Activated CD8-positive, alpha-beta memory T cell treated with anti-CD3 and anti-CD28 coated beads for 36 hours (primary cell): ENCODE measurements around the gene CD22. TPM values are rescaled to one million over a fixed set of nuclear protein-coding genes. Genes with fewer than 3 reads are reported as not detected.
"Not testable (repeated sequence)": the region's sequence is repeated elsewhere in the genome, so short reads cannot be mapped to it uniquely, and the experiment has no call there.

Source experiments
- CTCF ChIA-PET: fragments of 350-600 bp; sonication (Branson Sonifier 250); formaldehyde crosslinking; loops from one replicate; lab custom pipeline; 2021; ENCODE audit warnings: antibody characterized with exemption; lab: Charles Lee
- POLR2A ChIA-PET: fragments of 350-600 bp; sonication (Branson Sonifier 250); formaldehyde crosslinking; loops from one replicate; lab custom pipeline; 2021; ENCODE audit warnings: antibody characterized with exemption; lab: Charles Lee
- total RNA-seq, 2 experiments: library from RNA; stranded (reverse); gene quantifications; one replicate each; pipeline ENCODE4 v1.2.3, GENCODE V29; 2021

CD22 gene
- under 1 TPM; 0.13 to 0.23 TPM for total RNA-seq

GRCh38 chr19:35328851-35329285, at the start of gene CD22:
Gene CD22 (plus strand): TSS chr19:35329187. CDS start chr19:35332041, 2,854 bp downstream.
- ChIA-PET CTCF (no interaction called here), POLR2A (no interaction called here)

- ChIA-PET CTCF (no interaction called here), POLR2A (no interaction called here)
Observed at GRCh38 chr19:35279374-35279773, 49.6 kb upstream of the CD22 start.

GRCh38 chr19:35279985-35280821, 48.8 kb upstream of the CD22 start:
- ChIA-PET CTCF (no interaction called here), POLR2A (no interaction called here)

GRCh38 chr19:35281303-35281702, 47.7 kb upstream of the CD22 start:
- POLR2A ChIA-PET, result no interaction called here
- CTCF ChIA-PET, result interaction anchor here (1.0 to 1.2 kb wide), 2 partner anchors 214 kb away, joined by 3 to 6 read pairs; no protein-coding TSS in a partner anchor

- CTCF ChIA-PET, result no interaction called here
- POLR2A ChIA-PET, result interaction anchor here (0.7 kb wide), 1 partner anchor 66 kb away, joined by 3 read pairs; no protein-coding TSS in a partner anchor
Observed at GRCh38 chr19:35284153-35285094, 44.6 kb upstream of the CD22 start.

- CTCF ChIA-PET, result no interaction called here
- POLR2A ChIA-PET, result no interaction called here
Observed at GRCh38 chr19:35285095-35285449, 43.9 kb upstream of the CD22 start.

GRCh38 chr19:35285465-35285864, 43.5 kb upstream of the CD22 start:
- POLR2A ChIA-PET, CTCF ChIA-PET: not testable (repeated sequence)

- POLR2A ChIA-PET, CTCF ChIA-PET: not testable (repeated sequence)
Observed at GRCh38 chr19:35286101-35286500, 42.9 kb upstream of the CD22 start.

- CTCF ChIA-PET, result no interaction called here
- POLR2A ChIA-PET, result no interaction called here
Observed at GRCh38 chr19:35287713-35288112, 41.3 kb upstream of the CD22 start.

- ChIA-PET POLR2A (no interaction called here), CTCF (no interaction called here)
Observed at GRCh38 chr19:35288331-35288730, 40.7 kb upstream of the CD22 start.

- CTCF ChIA-PET, result interaction anchor here (0.7 to 1.6 kb wide), 2 partner anchors 152 to 206 kb away, joined by 3 to 4 read pairs; no protein-coding TSS in a partner anchor
Observed at GRCh38 chr19:35288906-35289305, 40.1 kb upstream of the CD22 start.

GRCh38 chr19:35290381-35291127, 38.4 kb upstream of the CD22 start:
- POLR2A ChIA-PET, result no interaction called here
- CTCF ChIA-PET, result interaction anchor here (1.6 kb wide), 1 partner anchor 204 kb away, joined by 4 read pairs; no protein-coding TSS in a partner anchor

More at GRCh38 chr19:35288906-35289305, 40.1 kb upstream of the CD22 start:
- POLR2A ChIA-PET, result no interaction called here

- CTCF ChIA-PET, result no interaction called here
Observed at GRCh38 chr19:35291259-35291658, 37.7 kb upstream of the CD22 start.

GRCh38 chr19:35291916-35292315, 37.1 kb upstream of the CD22 start, which contains the start of gene MAG:
Gene MAG (plus strand): TSS chr19:35292161. CDS start chr19:35295409, 3,248 bp downstream.
- ChIA-PET POLR2A (interaction anchor here (0.9 kb wide), 1 partner anchor 14 kb away, joined by 3 read pairs; no protein-coding TSS in a partner anchor), CTCF (no interaction called here)

More at GRCh38 chr19:35291259-35291658, 37.7 kb upstream of the CD22 start:
- POLR2A ChIA-PET, result interaction anchor here (0.9 kb wide), 1 partner anchor 13 kb away, joined by 3 read pairs; no protein-coding TSS in a partner anchor

- ChIA-PET CTCF (no interaction called here), POLR2A (no interaction called here)
Observed at GRCh38 chr19:35292421-35293362, 36.3 kb upstream of the CD22 start.

- POLR2A ChIA-PET, result no interaction called here
- CTCF ChIA-PET, result no interaction called here
Observed at GRCh38 chr19:35293363-35293739, 35.6 kb upstream of the CD22 start.

- CTCF ChIA-PET, result no interaction called here
- POLR2A ChIA-PET, result no interaction called here
Observed at GRCh38 chr19:35293808-35294207, 35.2 kb upstream of the CD22 start.

- ChIA-PET CTCF (no interaction called here), POLR2A (no interaction called here)
Observed at GRCh38 chr19:35294328-35294727, 34.7 kb upstream of the CD22 start.
